ENCODE data around the gene SSC5D. TPM values are rescaled to one million over a fixed set of nuclear protein-coding genes. Genes with fewer than 3 reads are reported as not detected.
"Not testable (repeated sequence)": the region's sequence is repeated elsewhere in the genome, so short reads cannot be mapped to it uniquely, and the experiment has no call there.

SSC5D gene
- total RNA-seq, 1 donor from 2014 or later = 67.9 TPM

DNA sequence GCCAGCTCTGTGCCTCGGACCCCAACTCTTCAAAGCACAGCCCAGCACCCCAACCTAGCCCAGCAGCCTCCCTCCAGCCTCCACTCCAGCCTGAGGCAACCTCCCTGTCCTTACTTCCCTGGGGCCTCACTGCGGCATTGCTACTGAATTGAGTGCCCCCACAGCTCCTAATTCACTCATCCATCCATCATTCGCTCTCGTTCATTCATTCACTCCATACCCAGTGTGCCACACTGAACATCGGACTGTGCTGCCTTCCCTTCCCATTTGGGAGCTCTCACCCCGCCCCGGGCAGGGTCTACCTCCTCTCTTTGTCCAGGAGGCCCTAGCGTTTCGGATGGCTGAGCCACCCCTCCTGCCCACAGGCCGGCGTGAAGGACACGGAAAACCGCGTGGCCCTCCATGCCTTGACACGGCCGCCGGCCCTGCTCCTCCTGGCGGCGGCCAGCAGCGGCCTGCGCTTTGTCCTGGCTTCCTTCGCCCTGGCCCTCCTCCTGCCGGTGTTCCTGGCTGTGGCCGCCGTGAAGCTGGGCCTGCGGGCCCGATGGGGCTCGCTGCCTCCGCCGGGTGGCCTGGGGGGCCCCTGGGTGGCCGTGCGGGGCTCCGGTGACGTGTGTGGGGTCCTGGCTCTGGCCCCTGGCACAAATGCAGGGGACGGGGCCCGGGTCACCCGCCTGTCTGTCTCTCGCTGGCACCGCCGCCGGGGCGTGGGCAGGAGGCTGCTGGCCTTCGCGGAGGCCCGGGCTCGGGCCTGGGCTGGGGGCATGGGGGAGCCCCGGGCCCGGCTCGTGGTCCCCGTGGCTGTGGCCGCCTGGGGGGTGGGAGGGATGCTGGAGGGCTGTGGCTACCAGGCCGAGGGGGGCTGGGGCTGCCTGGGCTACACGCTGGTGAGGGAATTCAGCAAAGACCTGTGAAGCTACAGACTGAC lies 1.9 kb upstream of the SSC5D start:
- DNase-seq (ENCODE audit: low spot score) = no peak

- DNase-seq (ENCODE audit: low spot score) = peak; percentile 96
Observed at GRCh38 chr19:55486971-55487923, 989 bp upstream of the SSC5D start.

GRCh38 chr19:55488986-55489710 lies 912 bp downstream of the SSC5D start:
- DNase-seq (ENCODE audit: low spot score) = peak; percentile 70

GRCh38 chr19:55489711-55490477 lies 1.7 kb downstream of the SSC5D start:
- DNase-seq (ENCODE audit: low spot score) = no peak

GRCh38 chr19:55490478-55491432 lies 2.5 kb downstream of the SSC5D start:
- no peak for DNase-seq (ENCODE audit: low spot score)

DNA sequence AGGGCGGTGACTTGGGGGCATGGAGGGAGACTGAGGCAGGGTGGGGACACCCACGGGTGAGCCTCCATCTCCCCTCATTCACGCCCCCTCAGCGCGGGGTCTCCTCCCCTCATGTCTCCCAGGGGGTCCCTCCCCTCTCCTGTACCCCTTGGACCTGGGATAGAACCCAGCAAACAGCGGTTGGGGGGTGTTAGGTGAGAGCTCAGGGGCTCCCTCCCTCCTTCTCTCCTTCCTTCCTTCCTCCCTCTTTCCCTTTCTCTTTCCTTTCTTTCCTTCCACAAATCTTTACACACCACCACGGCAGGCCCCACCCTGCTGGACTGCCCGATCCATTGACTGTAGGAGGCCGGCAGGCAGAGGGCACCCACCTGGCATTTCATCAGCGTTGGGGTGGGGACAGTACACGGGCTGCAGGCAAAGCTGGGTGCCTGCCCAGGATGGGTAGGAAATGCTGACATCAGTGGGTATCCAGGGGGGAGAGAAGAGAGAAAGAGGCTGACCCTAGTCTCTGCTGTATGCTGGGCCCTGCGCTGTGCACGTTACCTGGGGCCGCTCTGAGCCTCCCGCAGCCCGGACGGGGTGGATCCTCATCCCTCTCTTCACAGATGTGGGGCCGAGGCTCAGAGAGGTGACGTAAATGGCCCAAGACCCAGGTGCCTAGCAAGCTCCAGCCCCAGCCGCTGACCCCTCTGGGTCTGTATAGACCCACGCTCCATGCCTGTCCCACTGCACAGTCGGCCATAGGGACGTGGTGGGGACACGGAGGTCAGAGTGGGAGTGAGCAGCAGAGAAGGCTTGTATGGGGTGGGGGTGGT lies 3.5 kb downstream of the SSC5D start:
- DNase-seq (ENCODE audit: low spot score) = no peak

- DNase-seq (ENCODE audit: low spot score) = no peak
Observed at GRCh38 chr19:55492362-55492944, 4.2 kb downstream of the SSC5D start.

- DNase-seq (ENCODE audit: low spot score) = no peak
Observed at GRCh38 chr19:55493052-55493644, 4.9 kb downstream of the SSC5D start.

- no peak for DNase-seq (ENCODE audit: low spot score)
Observed at GRCh38 chr19:55493645-55494171, 5.5 kb downstream of the SSC5D start.

DNA sequence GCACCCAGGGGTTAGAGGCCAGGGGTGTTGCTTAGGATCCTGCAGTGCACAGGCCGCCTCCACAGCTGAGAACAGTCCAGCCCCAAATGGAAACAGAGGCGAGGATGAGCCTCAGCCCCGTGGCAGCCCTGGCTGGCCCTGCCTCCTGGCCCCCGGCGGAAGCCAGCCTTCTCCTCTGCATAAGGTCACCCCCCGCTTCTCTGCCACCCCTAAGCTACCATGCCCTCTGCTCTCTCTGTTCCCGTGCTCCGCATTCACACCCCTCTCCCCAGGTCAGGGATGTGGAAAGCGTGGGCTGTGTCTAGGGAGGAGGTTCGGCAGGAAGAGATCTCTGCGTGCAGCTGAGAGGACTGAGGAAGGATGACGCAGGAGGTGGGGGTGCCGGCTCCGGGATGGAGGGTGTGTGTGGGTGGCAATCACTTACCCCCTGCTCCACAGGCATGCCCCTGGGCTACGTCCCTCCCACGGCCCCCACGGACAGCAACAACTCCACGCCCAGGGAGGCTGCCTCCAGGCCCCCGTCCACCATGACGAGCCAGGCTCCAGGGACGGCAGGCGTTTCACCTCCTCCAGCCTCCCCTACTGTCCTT lies 6.0 kb downstream of the SSC5D start:
- no peak for DNase-seq (ENCODE audit: low spot score)

- DNase-seq (ENCODE audit: low spot score) = no peak
Observed at GRCh38 chr19:55495646-55496349, 7.6 kb downstream of the SSC5D start.

- DNase-seq (ENCODE audit: low spot score) = not testable (repeated sequence)
Observed at GRCh38 chr19:55496820-55497219, 8.6 kb downstream of the SSC5D start.

- no peak for DNase-seq (ENCODE audit: low spot score)
Observed at GRCh38 chr19:55497763-55498162, 9.5 kb downstream of the SSC5D start.

- DNase-seq (ENCODE audit: low spot score) = no peak
Observed at GRCh38 chr19:55498246-55498840, 10.1 kb downstream of the SSC5D start.

DNA sequence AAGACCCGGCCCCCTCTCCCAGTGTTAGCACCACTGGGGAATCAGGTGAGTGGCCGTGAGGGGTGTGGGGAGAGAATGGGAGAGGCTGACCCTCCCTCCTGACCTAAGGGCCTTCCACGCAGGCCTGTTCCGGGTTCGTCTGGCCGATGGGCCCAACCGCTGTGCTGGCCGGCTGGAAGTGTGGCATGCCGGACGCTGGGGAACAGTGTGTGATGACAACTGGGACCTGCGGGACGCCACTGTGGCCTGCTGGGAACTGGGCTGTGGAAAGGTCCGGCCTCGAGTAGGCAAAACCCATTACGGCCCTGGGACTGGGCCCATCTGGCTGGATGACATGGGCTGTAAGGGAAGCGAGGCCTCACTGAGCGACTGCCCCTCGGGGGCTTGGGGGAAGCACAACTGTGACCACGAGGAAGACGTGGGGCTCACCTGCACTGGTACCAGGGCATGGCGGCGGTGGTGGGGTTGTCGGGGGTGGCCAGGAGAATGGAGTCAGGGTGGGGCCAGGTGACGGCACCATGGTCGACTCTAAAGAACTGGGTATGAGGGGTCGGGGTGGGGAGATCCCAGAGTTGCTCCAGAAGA lies 12.2 kb downstream of the SSC5D start:
- no peak for DNase-seq (ENCODE audit: low spot score)

Data from umbilical cord (tissue), 2 donors.